GM12891 (cell line): ENCODE results near the gene TASP1.

ENCODE experiments used
- POLR2A ChIP-seq: IDR thresholded peaks from 2 replicates; pipeline ENCODE4 v1.6.1; 2011; ENCODE audit warnings: low read depth, low read length, control low read depth
- POLR2AphosphoS5 ChIP-seq: IDR thresholded peaks from 2 replicates; pipeline ENCODE4 v1.6.1; 2011; ENCODE audit warnings: low read depth, low read length, control low read depth
- SPI1 ChIP-seq: IDR thresholded peaks from 2 replicates; pipeline ENCODE4 v1.6.1; 2011; ENCODE audit warnings: low read depth, low read length, control low read depth
- TAF1 ChIP-seq: IDR thresholded peaks from 2 replicates; pipeline ENCODE4 v1.6.1; 2011; ENCODE audit warnings: low read depth, low read length, control low read depth

- TF ChIP-seq TAF1: no peak
- no peak for TF ChIP-seq POLR2AphosphoS5
- no peak for TF ChIP-seq POLR2A
- TF ChIP-seq SPI1: no peak
Observed at GRCh38 chr20:13535627-13536026, 103.1 kb downstream of the TASP1 start.
